Activated CD8-positive, alpha-beta T cell treated with anti-CD3 and anti-CD28 coated beads for 36 hours (primary cell): ENCODE measurements around the gene PPP1R15A. TPM values are rescaled to one million over a fixed set of nuclear protein-coding genes. Genes with fewer than 3 reads are reported as not detected.
"Not testable (repeated sequence)": the region's sequence is repeated elsewhere in the genome, so short reads cannot be mapped to it uniquely, and the experiment has no call there.

Experiments used
- ATAC-seq: fragments of 200-7000 bp; cut with Tn5 transposase; one replicate; pipeline ENCODE4 v1.10.0; 2021; ENCODE audit warnings: mild to moderate bottlenecking, moderate library complexity
- CTCF ChIA-PET: fragments of 350-600 bp; sonication (Branson Sonifier 250); formaldehyde crosslinking; loops from one replicate; lab custom pipeline; 2021; ENCODE audit warnings: antibody characterized with exemption; lab: Charles Lee
- POLR2A ChIA-PET: fragments of 350-600 bp; sonication (Branson Sonifier 250); formaldehyde crosslinking; loops from one replicate; lab custom pipeline; 2021; ENCODE audit warnings: antibody characterized with exemption; lab: Charles Lee
- DNase-seq: peaks from one replicate; pipeline ENCODE4 v3.0.0-alpha.2; 2020
- H3K27ac Mint-ChIP-seq: one replicate; pipeline ENCODE4 v1.8.0; 2021; ENCODE audit warnings: mild to moderate bottlenecking, mixed read lengths
- H3K27me3 Mint-ChIP-seq: one replicate; pipeline ENCODE4 v1.8.0; 2021; ENCODE audit warnings: mixed read lengths
- H3K36me3 Mint-ChIP-seq: one replicate; pipeline ENCODE4 v1.8.0; 2021; ENCODE audit warnings: low read depth, mixed read lengths
- H3K4me1 Mint-ChIP-seq: one replicate; pipeline ENCODE4 v1.8.0; 2021; ENCODE audit warnings: low read depth, mixed read lengths
- H3K4me3 Mint-ChIP-seq: one replicate; pipeline ENCODE4 v1.8.0; 2021; ENCODE audit warnings: mild to moderate bottlenecking, moderate library complexity, mixed read lengths
- H3K9me3 Mint-ChIP-seq: one replicate; pipeline ENCODE4 v1.8.0; 2021; ENCODE audit warnings: mixed read lengths
- intact Hi-C: fragments of 100-400 bp; cut with micrococcal nuclease; formaldehyde crosslinking; loops from one replicate; pipeline ENCODE4 v1.10.0; 2022
- total RNA-seq, 2 experiments: library from RNA; stranded (reverse); gene quantifications; one replicate each; pipeline ENCODE4 v1.2.3, GENCODE V29; 2021
- TF ChIP-seq, protein P1 (sequence below): fragments of 200-600 bp; IDR thresholded peaks from one replicate; pipeline ENCODE4 v1.8.0; 2022; ENCODE audit warnings: antibody characterized with exemption, mild to moderate bottlenecking

PPP1R15A gene
- total RNA-seq, 2 experiments from 2014 or later, result 77.8 to 81.2 TPM

GRCh38 chr19:48868114-48868886, 3.9 kb upstream of the PPP1R15A start, which contains the start of gene PLEKHA4:
TSS of gene PLEKHA4 (minus strand) at chr19:48868617. CDS start at chr19:48867620, 997 bp downstream.
- no peak for ATAC-seq
- intact Hi-C loops, result no loop called here
- peaks cover 7% of the 10 kb centered on the region for H3K36me3 Mint-ChIP-seq
- H3K27ac Mint-ChIP-seq, result peak within 1 kb of the TSS; percentile 55
- DNase-seq, result no peak
- ChIA-PET CTCF (interaction anchor here (1.0 to 1.1 kb wide), 2 partner anchors 26 to 102 kb away, joined by 3 read pairs; no protein-coding TSS in a partner anchor), POLR2A (interaction anchor here (0.7 kb wide), 1 partner anchor 92 kb away, joined by 3 read pairs; no protein-coding TSS in a partner anchor)
- H3K9me3 Mint-ChIP-seq, result no peaks in the 10 kb centered on the region
- peaks cover 13% of the 10 kb centered on the region for H3K4me1 Mint-ChIP-seq
- TF ChIP-seq, protein P1, sequence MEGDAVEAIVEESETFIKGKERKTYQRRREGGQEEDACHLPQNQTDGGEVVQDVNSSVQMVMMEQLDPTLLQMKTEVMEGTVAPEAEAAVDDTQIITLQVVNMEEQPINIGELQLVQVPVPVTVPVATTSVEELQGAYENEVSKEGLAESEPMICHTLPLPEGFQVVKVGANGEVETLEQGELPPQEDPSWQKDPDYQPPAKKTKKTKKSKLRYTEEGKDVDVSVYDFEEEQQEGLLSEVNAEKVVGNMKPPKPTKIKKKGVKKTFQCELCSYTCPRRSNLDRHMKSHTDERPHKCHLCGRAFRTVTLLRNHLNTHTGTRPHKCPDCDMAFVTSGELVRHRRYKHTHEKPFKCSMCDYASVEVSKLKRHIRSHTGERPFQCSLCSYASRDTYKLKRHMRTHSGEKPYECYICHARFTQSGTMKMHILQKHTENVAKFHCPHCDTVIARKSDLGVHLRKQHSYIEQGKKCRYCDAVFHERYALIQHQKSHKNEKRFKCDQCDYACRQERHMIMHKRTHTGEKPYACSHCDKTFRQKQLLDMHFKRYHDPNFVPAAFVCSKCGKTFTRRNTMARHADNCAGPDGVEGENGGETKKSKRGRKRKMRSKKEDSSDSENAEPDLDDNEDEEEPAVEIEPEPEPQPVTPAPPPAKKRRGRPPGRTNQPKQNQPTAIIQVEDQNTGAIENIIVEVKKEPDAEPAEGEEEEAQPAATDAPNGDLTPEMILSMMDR, result no peak
- H3K27me3 Mint-ChIP-seq, result peaks cover 2% of the 10 kb centered on the region
- no peak within 1 kb of the TSS for H3K4me3 Mint-ChIP-seq

DNA sequence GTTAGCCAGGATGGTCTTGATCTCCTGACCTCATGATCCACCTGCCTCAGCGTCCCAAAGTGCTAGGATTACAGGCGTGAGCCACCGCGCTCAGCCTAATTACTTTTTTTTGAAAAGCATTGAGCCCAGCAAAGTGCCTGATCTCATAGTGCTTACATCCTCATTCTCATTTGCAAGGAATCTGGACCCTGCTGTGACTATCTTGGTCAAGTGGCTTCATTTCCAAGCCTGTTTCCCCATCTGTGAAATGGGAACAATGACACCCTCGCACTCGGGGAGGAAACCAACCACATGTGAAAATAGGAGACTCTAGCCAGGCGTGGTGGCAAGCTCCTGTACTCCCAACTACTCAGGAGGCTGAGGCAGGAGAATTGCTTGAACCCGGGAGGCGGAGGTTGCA, 2.2 kb upstream of the PPP1R15A start:
- Mint-ChIP-seq H3K36me3 (peaks cover 25% of the 10 kb centered on the region), H3K9me3 (no peaks in the 10 kb centered on the region), H3K4me1 (peaks cover 27% of the 10 kb centered on the region), H3K4me3 (no peak overlapping the region), H3K27me3 (peaks cover 2% of the 10 kb centered on the region), H3K27ac (no peak overlapping the region)
- ATAC-seq, result no peak
- intact Hi-C loops, result loop anchor here (10.0 kb wide), 2 partner anchors 95 to 235 kb away; partner anchors contain the start of genes DBP and FTL
- ChIA-PET CTCF (no interaction called here), POLR2A (no interaction called here)
- TF ChIP-seq, protein P1, result no peak
- no peak for DNase-seq

DNA sequence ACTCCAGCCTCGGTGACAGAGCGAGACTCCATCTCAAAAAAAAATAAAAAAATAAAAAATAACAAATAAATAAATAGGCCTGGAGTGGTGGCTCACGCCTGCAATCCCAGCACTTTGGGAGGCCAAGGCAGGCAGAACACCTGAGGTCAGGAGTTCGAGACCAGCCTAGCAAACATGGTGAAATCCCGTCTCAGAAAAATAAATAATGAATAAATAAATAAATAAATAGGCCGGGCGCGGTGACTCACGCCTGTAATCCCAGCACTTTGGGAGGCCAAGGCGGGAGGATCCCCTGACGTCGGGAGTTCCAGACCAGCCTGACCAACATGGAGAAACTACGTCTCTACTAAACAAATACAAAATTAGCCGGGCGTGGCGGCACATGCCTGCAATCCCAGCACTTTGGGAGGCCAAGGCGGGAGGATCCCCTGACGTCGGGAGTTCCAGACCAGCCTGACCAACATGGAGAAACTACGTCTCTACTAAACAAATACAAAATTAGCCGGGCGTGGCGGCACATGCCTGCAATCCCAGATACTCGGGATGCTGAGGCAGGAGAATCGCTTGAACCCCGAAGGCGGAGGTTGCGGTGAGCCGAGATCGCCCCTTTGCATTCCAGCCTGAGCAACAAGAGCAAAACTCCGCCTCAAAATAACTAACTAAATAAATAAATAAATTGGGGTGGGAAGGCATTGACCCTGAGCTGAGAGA, 595 bp upstream of the PPP1R15A start:
- Mint-ChIP-seq H3K27ac (peak overlapping the region; percentile 100), H3K4me3 (peak overlapping the region; percentile 99), H3K36me3 (peaks cover 39% of the 10 kb centered on the region), H3K4me1 (peaks cover 40% of the 10 kb centered on the region)
- not testable (repeated sequence) for H3K9me3 Mint-ChIP-seq, DNase-seq, H3K27me3 Mint-ChIP-seq, ATAC-seq
- ChIA-PET CTCF (interaction anchor here (0.9 to 2.1 kb wide), 5 partner anchors 25 to 122 kb away, joined by 3 to 9 read pairs (median 4); partner anchors contain the start of genes GYS1 and RUVBL2), POLR2A (interaction anchor here (0.9 to 5.1 kb wide), 6 partner anchors 35 to 226 kb away, joined by 4 to 53 read pairs (median 7); partner anchors contain the start of genes CA11, FTL and HSD17B14)
- intact Hi-C loops, result loop anchor here (10.0 kb wide), 2 partner anchors 93 to 237 kb away; partner anchors contain the start of genes DBP and FTL

- peaks cover 47% of the 10 kb centered on the region for H3K36me3 Mint-ChIP-seq
- DNase-seq, result peak; percentile 93
- H3K4me3 Mint-ChIP-seq, result peak overlapping the region; percentile 99
- peaks cover 2% of the 10 kb centered on the region for H3K27me3 Mint-ChIP-seq
- no peaks in the 10 kb centered on the region for H3K9me3 Mint-ChIP-seq
- CTCF ChIA-PET, result interaction anchor here (1.2 to 4.3 kb wide), 3 partner anchors 77 to 121 kb away, joined by 5 to 18 read pairs (median 13); partner anchors contain the start of genes GYS1 and RUVBL2
- intact Hi-C loops, result loop anchor here (10.0 kb wide), 2 partner anchors 92 to 238 kb away; partner anchors contain the start of genes DBP and FTL
- ATAC-seq, result peak; percentile 42
- H3K27ac Mint-ChIP-seq, result peak overlapping the region; percentile 100
- POLR2A ChIA-PET, result interaction anchor here (0.8 to 5.1 kb wide), 17 partner anchors 9 to 254 kb away, joined by 3 to 53 read pairs (median 4); partner anchors contain the start of genes CA11, FTL, NUCB1 and RPL18
- H3K4me1 Mint-ChIP-seq, result peaks cover 43% of the 10 kb centered on the region
- TF ChIP-seq, protein P1, result no peak
These were observed 759 bp downstream of the PPP1R15A start for GRCh38 chr19:48872884-48873475.
